WTC11 (cell line): ENCODE data around the gene BTNL9.

Experiments used
- ATF2 ChIP-seq: sonication (generic); formaldehyde crosslinking; IDR thresholded peaks from 2 replicates; pipeline ENCODE4 v1.8.1; 2022; ENCODE audit warnings: low read depth, missing genetic modification reagents, borderline replicate concordance
- CTCF ChIP-seq: fragments of 200-600 bp; IDR thresholded peaks from 2 replicates; pipeline ENCODE4 v1.8.0; 2022; ENCODE audit warnings: antibody characterized with exemption
- ELF4 ChIP-seq: sonication (generic); formaldehyde crosslinking; IDR thresholded peaks from 2 replicates; pipeline ENCODE4 v1.8.1; 2022; ENCODE audit warnings: low read depth, mild to moderate bottlenecking, moderate library complexity, missing genetic modification reagents
- HMGXB4 ChIP-seq: sonication (generic); formaldehyde crosslinking; IDR thresholded peaks from 2 replicates; pipeline ENCODE4 v1.8.1; 2023; ENCODE audit warnings: mild to moderate bottlenecking, moderate library complexity, missing genetic modification reagents
- JUN ChIP-seq: sonication (generic); formaldehyde crosslinking; IDR thresholded peaks from 2 replicates; pipeline ENCODE4 v1.8.0; 2023; ENCODE audit warnings: mild to moderate bottlenecking, missing genetic modification reagents
- MAX ChIP-seq: sonication (generic); formaldehyde crosslinking; IDR thresholded peaks from 2 replicates; pipeline ENCODE4 v1.8.0; 2022; ENCODE audit warnings: mild to moderate bottlenecking, missing genetic modification reagents
- NFYB ChIP-seq: sonication (generic); formaldehyde crosslinking; conservative IDR thresholded peaks from 2 replicates; pipeline ENCODE4 v1.8.0; 2022; ENCODE audit warnings: low read depth, missing genetic modification reagents
- NR2C2 ChIP-seq: sonication (generic); formaldehyde crosslinking; IDR thresholded peaks from 2 replicates; pipeline ENCODE4 v1.8.0; 2022; ENCODE audit warnings: mild to moderate bottlenecking, missing genetic modification reagents
- PRDM15 ChIP-seq: sonication (generic); formaldehyde crosslinking; IDR thresholded peaks from 2 replicates; pipeline ENCODE4 v1.8.0; 2022; ENCODE audit warnings: missing genetic modification reagents
- ZBTB21 ChIP-seq: sonication (generic); formaldehyde crosslinking; IDR thresholded peaks from 2 replicates; pipeline ENCODE4 v1.8.1; 2023; ENCODE audit warnings: mild to moderate bottlenecking, missing genetic modification reagents, borderline replicate concordance
- ZMAT4 ChIP-seq: fragments of 250-450 bp; sonication (Bioruptor Pico); IDR thresholded peaks from 2 replicates; pipeline ENCODE4 v1.9.0; 2021; ENCODE audit warnings: mild to moderate bottlenecking
- ZNF232 ChIP-seq: sonication (generic); formaldehyde crosslinking; IDR thresholded peaks from 2 replicates; pipeline ENCODE4 v1.8.0; 2022; ENCODE audit warnings: mild to moderate bottlenecking, missing genetic modification reagents
- ZNF281 ChIP-seq: sonication (generic); formaldehyde crosslinking; IDR thresholded peaks from 2 replicates; pipeline ENCODE4 v1.8.0; 2023; ENCODE audit warnings: mild to moderate bottlenecking, missing genetic modification reagents
- ZNF423 ChIP-seq: fragments of 250-450 bp; sonication (Bioruptor Pico); IDR thresholded peaks from 2 replicates; pipeline ENCODE4 v2.1.2; 2022; ENCODE audit warnings: mild to moderate bottlenecking, moderate library complexity

GRCh38 chr5:181088289-181088688 is 48.2 kb downstream of the BTNL9 start:
- TF ChIP-seq ELF4 (CRISPR knock-in tag) (no peak), ZNF423 (CRISPR knock-in tag) (no peak), JUN (CRISPR knock-in tag) (no peak), ZNF232 (no peak), CTCF (no peak), HMGXB4 (CRISPR knock-in tag) (no peak), ZNF281 (no peak), ZMAT4 (CRISPR knock-in tag) (no peak), MAX (CRISPR knock-in tag) (no peak), ZBTB21 (CRISPR knock-in tag) (no peak), NR2C2 (CRISPR knock-in tag) (no peak), PRDM15 (no peak), NFYB (no peak), ATF2 (no peak)
